ENCODE data around the gene RFX2. TPM values are rescaled to one million over a fixed set of nuclear protein-coding genes. Genes with fewer than 3 reads are reported as not detected.

Gene RFX2
- total RNA-seq, 1 experiment from 2014 or later, result 13.7 TPM

GRCh38 chr19:5994405-5995165, 115.7 kb downstream of the RFX2 start:
- Mint-ChIP-seq H3K27me3 (ENCODE audit: unreplicated experiment) (no peaks in the 10 kb centered on the region), H3K4me1 (ENCODE audit: low read depth, unreplicated experiment) (no peaks in the 10 kb centered on the region), H3K9me3 (ENCODE audit: low read depth, unreplicated experiment) (no peaks in the 10 kb centered on the region), H3K27ac (ENCODE audit: unreplicated experiment) (no peak overlapping the region), H3K4me3 (ENCODE audit: low read depth, unreplicated experiment) (no peak overlapping the region), H3K36me3 (ENCODE audit: insufficient read depth, unreplicated experiment) (peaks cover 3% of the 10 kb centered on the region)
- CTCF ChIA-PET, result no interaction called here
- intact Hi-C loops (cut with micrococcal nuclease; ENCODE audit: unreplicated experiment), result no loop called here
- BruUV-seq (replicated peaks), result no TSS peak
- TF ChIP-seq CTCF (IDR thresholded peaks at IDR 0.05; ENCODE audit: unreplicated experiment), result no peak
- DNase-seq, result no peak

GRCh38 chr19:5993648-5994358, 116.5 kb downstream of the RFX2 start:
- Mint-ChIP-seq H3K36me3 (ENCODE audit: insufficient read depth, unreplicated experiment) (peaks cover 6% of the 10 kb centered on the region), H3K27ac (ENCODE audit: unreplicated experiment) (no peak overlapping the region), H3K4me3 (ENCODE audit: low read depth, unreplicated experiment) (no peak overlapping the region), H3K4me1 (ENCODE audit: low read depth, unreplicated experiment) (no peaks in the 10 kb centered on the region), H3K27me3 (ENCODE audit: unreplicated experiment) (no peaks in the 10 kb centered on the region), H3K9me3 (ENCODE audit: low read depth, unreplicated experiment) (no peaks in the 10 kb centered on the region)
- no peak for TF ChIP-seq CTCF (IDR thresholded peaks at IDR 0.05; ENCODE audit: unreplicated experiment)
- intact Hi-C loops (cut with micrococcal nuclease; ENCODE audit: unreplicated experiment), result no loop called here
- CTCF ChIA-PET, result no interaction called here
- no TSS peak for BruUV-seq (replicated peaks)
- DNase-seq, result no peak

GRCh38 chr19:5993201-5993600, 117.1 kb downstream of the RFX2 start:
- intact Hi-C loops (cut with micrococcal nuclease; ENCODE audit: unreplicated experiment), result no loop called here
- BruUV-seq (replicated peaks), result no TSS peak
- H3K4me1 Mint-ChIP-seq (ENCODE audit: low read depth, unreplicated experiment), result no peaks in the 10 kb centered on the region

GRCh38 chr19:5992756-5993155, 117.5 kb downstream of the RFX2 start:
- Mint-ChIP-seq H3K9me3 (ENCODE audit: low read depth, unreplicated experiment) (no peaks in the 10 kb centered on the region), H3K4me1 (ENCODE audit: low read depth, unreplicated experiment) (no peaks in the 10 kb centered on the region), H3K27me3 (ENCODE audit: unreplicated experiment) (no peaks in the 10 kb centered on the region), H3K36me3 (ENCODE audit: insufficient read depth, unreplicated experiment) (peaks cover 6% of the 10 kb centered on the region), H3K27ac (ENCODE audit: unreplicated experiment) (no peak overlapping the region), H3K4me3 (ENCODE audit: low read depth, unreplicated experiment) (no peak overlapping the region)
- DNase-seq, result no peak
- no peak for TF ChIP-seq CTCF (IDR thresholded peaks at IDR 0.05; ENCODE audit: unreplicated experiment)
- CTCF ChIA-PET, result no interaction called here
- intact Hi-C loops (cut with micrococcal nuclease; ENCODE audit: unreplicated experiment), result no loop called here
- no TSS peak for BruUV-seq (replicated peaks)

More at GRCh38 chr19:5993201-5993600, 117.1 kb downstream of the RFX2 start:
- Mint-ChIP-seq H3K27me3 (ENCODE audit: unreplicated experiment) (no peaks in the 10 kb centered on the region), H3K4me3 (ENCODE audit: low read depth, unreplicated experiment) (no peak overlapping the region), H3K27ac (ENCODE audit: unreplicated experiment) (no peak overlapping the region), H3K9me3 (ENCODE audit: low read depth, unreplicated experiment) (no peaks in the 10 kb centered on the region), H3K36me3 (ENCODE audit: insufficient read depth, unreplicated experiment) (peaks cover 6% of the 10 kb centered on the region)
- no peak for DNase-seq
- CTCF ChIA-PET, result no interaction called here
- no peak for TF ChIP-seq CTCF (IDR thresholded peaks at IDR 0.05; ENCODE audit: unreplicated experiment)

All from Calu3 (cell line).